NCI-H128 (cell line): ENCODE data around the gene HPCAL1.

Source experiments
- DNase-seq: peaks from one replicate; lab custom pipeline; 2025; ENCODE audit not compliant: unreplicated experiment; lab: John Stamatoyannopoulos, UW

The HPCAL1 gene

DNA sequence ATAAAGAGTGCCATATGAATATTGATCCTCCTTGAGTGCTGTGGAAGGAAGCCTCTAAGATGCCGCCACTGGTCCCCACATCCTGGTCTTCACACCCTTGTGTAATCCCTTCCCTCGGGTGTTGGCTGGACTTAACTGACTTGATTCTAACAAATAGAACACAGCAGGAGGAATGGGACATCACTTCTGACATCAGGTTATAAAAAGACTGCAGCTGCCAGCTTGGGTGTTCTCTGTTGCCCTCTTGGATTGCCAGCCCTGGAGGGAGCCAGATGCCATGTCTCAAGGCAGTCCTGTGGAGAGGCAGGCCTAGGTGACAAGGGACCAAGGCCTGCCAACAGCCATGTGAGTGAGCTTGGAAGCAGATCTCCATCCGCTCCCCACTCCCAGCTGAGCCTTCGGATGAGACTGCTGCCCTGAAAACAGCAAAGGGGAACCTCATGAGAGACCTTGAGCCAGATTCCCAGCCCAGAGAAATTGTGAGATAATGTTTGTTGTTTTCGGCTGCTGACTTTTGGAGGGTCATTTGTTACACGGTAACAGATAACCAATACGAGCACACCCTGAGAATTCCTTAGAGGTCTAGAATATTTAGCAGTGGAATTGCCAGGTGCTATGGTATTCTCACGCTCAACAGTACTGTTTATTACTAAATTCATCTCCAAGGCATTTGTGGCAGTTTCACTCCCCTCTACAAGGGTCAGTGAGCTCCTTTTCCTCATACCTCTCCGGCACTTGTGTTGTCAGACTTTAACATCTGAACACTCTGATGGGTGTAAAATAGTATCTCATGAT lies 32.5 kb downstream of the HPCAL1 start:
- DNase-seq, result no peak

DNA sequence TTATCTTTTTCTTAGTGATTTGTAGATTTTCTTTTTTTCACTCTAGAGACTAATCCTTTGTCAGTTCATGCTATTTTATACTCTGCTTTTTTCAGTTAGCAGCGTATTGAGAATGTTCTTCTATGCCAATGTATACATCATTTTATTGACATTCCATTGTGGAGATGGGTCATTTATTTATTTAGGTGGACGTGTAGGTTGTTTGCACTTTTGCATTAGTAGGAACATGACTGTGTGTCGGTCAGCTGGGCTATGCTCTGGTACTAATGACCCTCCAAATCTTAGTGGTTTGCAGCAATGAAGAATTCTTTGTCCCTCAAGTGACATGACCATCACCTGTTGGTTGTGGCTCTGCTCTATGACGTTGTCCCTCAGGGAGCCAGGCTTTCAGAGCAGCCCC lies 33.6 kb downstream of the HPCAL1 start:
- DNase-seq, result no peak

DNA sequence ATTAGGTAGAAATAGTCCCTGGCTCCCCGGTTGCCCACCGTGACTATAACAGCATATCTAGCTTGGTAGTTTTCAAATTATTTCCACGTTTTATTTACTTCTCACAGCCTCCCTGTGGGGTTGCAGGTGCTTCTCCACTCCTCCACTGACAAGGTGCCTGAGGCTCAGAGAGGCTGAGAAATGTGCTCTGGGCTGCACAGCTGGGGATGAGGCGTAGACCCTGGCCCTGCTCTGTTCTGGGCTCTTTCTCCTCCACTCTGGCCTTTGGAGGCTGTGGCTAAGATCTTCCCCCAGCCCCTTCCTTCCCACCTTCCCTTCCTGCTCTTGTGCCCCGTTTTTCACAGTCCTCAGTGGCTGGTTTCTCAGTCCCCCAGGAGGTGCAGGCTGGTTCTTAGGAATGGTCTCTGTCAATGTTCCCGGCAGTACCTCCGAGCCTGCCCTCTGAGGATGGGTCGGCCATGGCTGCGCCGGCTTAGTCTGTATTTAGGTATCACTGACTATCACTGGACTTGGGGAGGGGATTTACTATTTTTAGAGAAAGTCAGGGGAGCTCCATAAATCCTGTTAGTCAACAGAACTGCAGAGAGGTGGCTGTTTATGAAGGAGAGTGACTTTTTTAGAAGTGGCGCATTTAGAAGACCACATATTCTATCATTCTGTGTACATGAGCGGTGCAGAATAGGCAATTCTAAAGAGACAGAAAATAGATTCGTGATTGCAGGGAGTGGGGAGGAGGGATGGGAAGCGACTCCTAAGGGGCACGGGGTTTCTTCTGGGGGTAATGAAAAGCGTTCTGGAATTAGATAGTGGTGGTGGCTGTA lies 35.0 kb downstream of the HPCAL1 start:
- no peak for DNase-seq

DNA sequence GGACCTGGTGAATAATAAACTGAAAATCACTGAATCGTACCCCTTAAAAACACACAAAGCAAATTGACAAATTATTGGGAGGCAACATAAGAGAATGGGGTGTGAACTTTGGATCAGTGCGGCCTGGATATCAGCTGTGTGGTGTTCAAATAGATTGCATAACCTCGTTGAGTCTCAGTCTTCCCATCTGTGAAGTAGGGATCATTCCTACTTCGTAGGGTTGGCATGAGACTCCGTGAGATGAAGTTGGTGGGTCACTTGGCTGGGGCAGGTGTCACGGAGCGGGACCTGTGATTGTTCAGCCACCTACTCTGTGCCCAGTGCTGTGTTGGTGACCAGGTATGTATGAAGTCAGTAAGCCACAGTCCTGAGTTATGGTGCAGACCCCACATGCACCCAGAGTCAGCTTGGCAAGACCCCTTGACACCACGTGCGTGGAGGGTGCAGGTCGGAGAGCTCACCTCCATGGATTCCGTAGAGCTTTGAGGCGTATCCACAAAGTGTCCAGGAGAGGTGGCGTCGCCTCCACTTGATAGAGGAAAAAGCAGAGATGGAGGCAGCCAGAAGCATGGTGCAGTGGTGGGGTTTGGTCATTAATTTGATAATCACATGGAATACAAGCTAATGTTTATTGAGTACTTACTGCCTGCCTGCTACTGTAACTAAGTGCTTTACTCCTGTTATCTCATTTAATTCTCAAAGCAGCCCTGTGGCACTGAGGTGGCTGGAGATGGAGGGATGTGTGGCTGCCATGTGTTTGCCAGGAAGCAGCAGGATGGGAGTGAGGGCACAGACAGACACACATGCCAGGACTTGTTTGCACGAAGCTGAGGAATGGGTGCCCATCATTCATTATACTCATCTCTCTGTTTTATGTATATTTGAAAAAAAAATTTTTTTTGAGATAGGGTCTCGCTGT lies 35.8 kb downstream of the HPCAL1 start:
- DNase-seq, result no peak

DNA sequence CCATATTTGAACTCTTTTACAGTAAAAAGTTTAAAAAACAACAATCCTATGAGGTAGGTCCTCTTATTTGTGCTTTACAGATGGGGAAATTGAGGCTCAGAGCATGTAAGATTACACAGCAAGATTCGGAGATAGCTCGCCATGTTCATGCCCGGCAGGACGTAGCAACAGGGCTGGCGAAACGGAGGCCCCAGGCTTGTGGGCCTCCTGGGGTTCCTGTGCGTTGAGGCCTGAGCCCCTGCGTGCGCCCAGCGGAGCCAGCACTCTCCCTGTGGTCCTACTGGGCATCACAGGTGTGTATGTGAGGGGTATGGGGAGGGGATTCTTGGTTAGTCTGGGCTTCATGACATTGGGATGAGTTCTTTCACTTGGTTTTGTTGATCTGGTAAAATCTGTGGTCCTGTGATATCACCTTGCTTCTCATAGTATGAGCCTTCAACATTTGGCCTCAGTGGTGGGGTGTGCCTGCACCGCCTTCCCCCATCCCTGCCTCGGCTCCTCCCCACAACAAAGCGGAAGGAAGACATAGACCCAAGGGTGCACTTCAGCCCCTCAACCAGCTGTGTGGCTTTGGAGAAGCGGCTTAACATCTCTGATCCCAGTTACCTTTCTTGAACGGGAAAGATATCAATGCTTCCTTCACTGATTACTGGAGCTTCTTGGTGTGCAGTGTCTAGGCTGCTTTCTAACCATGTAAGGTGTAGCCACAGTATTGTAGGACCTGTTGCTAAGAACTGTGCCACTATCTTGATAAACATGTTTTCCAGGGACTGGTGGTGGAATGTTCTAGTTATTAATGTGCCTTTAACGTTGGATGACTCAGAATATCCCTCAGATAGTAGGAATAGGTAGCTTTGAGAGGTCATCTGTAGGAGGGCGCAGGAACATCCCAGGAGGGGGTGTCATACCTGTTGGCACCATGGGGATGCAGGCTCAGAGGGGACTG lies 37.2 kb downstream of the HPCAL1 start:
- no peak for DNase-seq

DNA sequence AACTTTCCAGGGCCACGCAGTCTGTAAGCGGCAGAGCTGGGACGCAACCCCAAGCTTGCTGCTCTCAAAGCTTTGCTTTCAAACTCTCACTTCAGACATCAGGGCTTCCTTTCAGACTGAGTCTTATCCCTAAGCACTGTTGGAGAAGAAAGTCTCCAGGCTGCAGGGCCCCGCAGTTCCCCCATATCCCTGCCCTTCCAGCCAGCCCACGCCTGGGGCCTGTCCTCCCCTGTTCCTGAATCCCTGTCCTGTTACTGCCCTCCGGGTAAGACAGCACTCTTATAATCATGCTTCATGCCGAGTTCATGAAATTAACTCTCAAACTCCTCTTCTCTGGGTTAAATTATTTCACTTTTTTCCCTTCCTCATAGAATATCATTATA lies 37.9 kb downstream of the HPCAL1 start:
- DNase-seq, result no peak

DNA sequence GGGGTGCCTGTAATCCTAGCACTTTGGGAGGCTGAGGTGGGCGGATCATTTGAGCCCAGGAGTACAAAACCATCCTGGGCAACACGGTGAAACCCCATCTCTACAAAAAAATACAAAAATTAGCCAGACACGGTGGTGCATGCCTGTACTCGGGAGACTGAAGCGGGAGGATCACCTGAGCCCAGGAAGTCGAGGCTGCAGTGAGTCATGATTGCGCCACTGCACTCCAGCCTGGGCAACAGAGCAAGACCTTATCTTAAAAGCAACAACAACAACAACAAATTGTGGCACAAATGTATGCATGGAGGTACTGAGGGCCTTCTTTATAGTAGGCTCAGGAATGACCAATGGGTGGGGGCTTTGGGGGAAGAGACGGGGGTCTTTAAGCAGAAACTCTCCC lies 38.5 kb downstream of the HPCAL1 start:
- DNase-seq, result no peak

DNA sequence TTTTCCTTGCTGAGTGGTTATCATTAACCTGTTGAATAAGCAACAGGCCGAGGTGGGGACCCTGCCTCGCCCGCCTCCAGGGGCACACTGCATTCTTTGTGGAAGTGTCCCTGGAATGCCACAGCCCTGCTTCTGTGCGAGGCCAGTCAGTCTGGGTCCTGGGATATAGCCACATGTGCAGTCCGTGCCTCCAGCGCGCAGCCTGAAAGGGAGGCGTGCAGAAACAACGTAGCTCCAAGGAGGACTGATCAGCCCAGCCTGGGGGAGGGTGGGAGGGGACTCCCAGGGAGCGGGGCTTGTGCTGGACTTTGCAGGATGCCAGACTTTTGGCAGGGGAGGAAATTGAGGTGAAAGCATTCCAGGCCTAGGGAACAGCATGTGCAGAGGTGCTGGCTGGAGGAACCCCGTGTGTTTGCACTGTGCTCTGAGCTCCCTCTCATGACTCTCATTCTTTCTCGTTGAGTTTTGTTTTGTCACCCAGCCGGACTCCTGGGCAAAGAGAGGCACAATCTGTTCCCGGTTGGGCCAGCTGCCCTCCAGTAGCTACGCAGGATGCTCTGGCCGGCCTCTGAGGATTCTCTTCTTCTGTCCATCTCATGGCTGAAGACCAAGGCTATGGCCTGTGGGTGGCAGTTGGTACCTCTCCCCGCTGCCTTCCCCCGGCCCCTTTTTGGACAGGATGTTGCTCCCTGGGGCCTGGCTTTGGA lies 39.7 kb downstream of the HPCAL1 start:
- no peak for DNase-seq

DNA sequence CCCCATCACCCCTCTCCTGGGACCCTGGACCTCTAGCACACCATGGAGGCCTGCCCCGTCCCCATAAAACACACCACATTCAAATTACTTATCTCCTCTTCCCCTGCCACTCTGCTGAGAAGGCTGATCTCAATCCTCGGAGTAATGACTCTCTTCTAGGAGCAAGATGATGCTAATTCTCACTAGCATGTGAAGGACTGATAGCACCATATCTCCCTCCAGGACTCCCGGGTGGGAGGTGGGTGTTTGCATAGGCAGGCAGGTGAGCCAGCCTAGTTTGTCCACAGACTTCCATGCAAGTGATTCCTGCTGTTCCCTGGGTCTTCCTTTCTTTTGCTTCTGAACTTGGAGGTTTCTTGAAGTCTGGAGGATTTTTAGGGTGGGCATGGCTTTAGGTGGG lies 40.5 kb downstream of the HPCAL1 start:
- DNase-seq, result no peak

DNA sequence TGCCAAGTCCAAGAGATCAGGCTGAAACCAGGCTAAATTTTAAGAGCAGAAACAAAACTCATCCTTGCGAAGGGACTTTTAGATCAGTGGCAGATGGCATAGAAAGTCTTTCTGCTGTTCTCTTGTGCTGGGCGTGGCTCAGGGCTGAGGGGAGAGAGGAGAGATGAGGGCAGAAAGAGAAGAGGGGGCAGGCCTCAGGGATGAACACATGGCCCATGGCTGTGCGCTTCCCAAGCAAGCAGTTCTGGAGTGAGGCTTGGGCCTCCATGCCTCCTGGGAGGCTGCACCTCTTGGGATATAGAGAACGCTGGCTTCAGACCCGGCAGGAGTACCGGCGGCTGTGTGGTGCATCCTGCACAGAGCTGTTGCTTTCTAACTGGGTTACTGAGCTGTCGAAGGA lies 41.0 kb downstream of the HPCAL1 start:
- DNase-seq, result no peak

DNA sequence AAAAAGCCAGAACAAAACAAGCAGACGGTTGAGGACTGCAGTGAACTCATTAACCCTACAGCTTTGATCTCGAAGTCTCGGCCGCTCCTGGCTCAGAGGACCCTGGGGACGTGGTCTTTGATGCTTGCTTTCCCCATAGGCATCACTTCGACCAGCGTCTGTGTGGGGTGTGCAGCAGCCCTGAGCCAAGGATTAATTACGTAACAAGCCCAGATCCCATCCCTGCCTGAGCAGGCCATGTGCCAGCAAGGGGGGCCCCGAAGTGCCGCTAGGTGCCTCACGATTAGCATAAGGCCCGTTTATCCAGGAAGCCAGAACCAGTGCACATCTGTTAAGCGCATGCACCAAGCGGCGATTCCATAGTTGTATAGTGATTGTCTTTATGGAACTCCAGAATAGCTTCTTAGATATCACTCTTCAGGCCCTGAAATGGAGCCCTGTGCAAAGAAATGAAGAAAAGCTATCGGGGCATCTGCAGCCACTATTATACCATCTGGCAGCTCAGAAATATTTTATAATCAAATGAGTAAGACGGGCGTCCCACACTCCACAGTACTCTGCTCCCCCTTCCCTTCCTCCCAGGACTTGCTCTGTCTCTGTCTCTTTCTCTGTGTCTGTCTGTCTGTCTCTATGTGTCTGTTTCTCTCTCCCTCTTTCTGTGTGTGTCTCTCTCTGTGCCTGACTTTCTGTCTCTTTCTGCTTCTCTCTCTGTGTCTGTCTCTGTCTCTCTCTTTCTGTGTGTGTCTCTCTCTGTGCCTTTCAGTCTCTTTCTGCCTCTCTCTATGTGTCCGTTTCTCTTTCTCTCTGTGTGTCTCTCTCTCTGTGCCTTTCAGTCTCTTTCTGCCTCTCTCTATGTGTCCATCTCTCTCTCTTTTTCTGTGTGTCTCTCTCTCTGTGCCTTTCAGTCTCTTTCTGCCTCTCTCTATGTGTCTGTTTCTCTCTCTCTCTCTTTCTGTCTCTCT lies 41.7 kb downstream of the HPCAL1 start:
- DNase-seq, result no peak

DNA sequence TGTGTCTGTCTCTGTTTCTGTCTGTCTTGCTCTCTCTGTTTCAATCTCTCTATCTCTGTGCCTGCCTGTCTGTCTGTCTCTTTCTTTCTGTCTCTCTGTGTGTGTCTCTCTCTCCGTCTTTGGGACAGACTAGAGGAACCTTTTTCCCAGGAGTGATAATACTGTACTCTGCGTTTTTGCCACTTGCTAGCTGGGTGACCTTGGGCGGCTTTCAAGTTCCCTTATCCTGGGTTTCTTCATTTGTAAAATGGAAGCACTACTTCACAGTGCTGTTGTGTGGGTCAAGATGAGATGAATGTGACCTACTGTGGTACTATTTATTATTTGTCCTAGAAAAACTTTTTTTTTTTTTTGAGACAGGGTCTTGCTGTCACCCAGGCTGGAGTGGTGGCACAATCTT lies 42.4 kb downstream of the HPCAL1 start:
- no peak for DNase-seq

DNA sequence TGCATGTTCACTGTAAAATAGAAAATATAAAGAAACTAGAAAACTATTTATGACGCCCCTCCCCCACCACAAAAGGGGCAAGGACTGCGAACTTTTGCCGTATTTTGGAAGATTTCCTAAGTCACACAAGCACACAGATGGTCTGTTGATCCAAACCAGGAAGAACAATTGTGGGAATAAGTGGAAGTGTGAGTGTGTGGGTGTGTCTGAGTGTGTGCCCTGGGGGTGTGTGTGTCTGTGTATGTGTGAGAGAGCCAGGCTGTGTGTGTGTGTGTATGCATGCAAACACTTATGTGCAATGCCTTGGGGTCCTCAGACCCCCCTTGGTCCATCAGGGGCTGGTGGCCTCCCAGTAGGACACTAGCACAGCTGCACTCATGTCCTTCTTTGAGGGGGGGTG lies 43.1 kb downstream of the HPCAL1 start:
- DNase-seq, result no peak

DNA sequence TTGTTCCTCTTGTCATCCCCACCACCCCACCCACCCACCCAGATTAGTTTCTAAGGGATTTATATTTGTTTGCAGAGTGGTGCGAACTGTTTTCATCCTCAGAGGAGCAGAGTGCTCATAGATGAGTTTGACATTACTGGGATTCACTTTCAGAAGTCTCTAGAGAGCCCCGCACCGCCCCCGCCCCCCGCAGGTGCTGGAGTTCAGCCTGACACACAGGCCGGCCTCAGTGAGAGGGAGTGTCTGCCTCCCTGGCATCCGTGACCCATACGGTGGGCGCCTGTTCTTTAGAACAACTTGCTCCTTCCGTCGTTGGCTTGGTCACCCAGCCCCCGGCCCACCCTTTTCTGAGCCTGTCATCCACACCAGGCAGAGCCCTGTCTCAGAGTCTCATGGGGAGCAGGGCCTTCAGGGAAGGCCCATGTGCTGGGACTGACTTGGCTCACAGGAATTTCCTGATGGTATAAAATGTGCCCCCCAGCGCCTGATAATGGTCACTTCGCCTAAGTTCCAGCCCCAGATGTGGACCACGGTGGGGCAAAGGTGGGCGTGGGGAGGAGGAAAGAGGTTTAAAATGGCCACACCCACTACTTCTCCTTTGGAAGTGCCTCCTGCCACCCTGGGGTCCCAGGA lies 44.3 kb downstream of the HPCAL1 start:
- DNase-seq, result no peak

DNA sequence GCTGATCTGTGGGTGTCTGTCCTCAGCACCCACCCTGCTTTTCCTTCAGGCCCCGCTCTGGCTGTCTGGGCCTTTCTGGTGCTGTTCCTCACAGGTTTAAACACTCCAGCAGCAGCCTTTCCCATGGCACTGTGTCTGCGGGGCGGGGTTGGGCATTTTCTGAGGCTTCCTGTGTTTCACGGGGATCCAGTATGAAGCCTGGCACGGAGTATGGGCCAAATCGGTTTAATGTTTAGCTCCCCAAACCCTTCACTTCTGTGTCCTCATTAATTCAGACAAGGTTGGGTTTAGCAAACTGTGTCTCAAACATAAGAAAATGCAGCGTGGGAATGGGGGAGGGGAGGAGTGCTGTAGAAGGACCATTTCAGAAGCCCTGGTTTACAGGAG lies 44.9 kb downstream of the HPCAL1 start:
- DNase-seq, result no peak

DNA sequence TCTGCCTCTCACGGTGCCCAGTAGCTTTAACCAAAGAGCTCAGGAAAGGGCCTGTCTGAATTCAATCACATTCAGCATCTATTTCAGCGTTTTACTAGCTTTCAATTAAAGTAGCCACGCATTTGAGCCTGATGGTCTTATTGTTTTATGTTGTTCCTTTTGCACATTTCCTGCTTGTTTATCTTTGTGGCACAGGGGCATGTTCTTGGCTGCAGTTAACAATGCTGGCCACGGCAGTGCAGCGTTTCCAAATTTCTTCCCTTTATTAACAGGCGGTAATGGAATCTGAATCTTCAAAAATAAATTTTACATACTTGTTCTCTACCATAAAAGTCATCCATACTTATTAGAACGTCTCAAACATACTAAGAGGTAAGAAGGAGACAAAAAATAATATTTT lies 46.2 kb downstream of the HPCAL1 start:
- no peak for DNase-seq

DNA sequence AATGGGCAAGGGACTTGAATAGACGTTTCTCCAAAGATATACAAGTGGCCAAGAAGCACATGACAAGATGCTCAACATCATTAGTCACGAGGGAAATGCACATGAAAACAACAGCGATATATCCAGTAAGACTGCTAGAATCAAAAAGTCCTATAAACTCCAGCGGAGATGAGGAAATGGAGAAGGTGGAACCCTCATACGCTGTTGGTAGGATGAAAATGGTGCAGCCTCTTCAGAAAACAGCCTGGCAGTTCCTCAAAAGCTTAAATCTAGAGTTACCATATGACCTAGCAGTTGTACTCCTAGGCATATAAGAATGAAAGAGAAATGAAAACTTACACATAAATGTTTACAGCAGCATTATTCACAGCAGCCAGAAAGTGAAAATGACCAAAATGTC lies 48.1 kb downstream of the HPCAL1 start:
- DNase-seq, result no peak

DNA sequence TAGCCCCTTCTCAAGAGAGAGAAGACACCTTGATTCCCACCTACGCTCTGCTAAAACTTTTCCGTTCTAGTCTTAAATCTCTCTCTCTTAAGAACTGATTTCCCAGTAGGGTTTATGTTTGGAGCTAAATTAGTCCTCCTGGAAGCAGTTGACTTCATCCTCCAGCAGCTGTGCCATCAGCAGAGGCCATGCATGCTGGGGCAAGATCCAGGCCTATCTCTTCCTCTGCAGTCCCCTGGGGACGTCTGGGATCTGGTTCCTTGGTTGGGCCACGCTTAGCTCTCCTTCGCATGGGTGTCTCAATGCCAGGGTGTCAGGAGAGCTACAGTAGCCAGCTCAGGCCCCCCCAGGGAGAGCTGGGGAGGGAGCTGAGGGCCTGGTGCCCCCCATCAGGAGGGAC lies 49.7 kb downstream of the HPCAL1 start:
- no peak for DNase-seq
